HFF-Myc (cell line): ENCODE results near the gene C1QTNF8.

Source experiments
- DNase-seq: peaks from one replicate; pipeline ENCODE4 v3.0.0-alpha.2; 2011; ENCODE audit warnings: low read depth; ENCODE audit errors: extremely low read depth
- H3K4me3 ChIP-seq: replicated peaks from 2 replicates; pipeline ENCODE4 v1.5.1; 2011; ENCODE audit warnings: low read depth, mild to moderate bottlenecking, control low read depth, low read length
- TF ChIP-seq, protein P1 (sequence below): IDR thresholded peaks from 2 replicates; pipeline ENCODE4 v1.5.1; 2012; ENCODE audit warnings: mild to moderate bottlenecking, low read depth, low read length, control low read depth; ENCODE audit errors: missing control alignments

Gene C1QTNF8

DNA sequence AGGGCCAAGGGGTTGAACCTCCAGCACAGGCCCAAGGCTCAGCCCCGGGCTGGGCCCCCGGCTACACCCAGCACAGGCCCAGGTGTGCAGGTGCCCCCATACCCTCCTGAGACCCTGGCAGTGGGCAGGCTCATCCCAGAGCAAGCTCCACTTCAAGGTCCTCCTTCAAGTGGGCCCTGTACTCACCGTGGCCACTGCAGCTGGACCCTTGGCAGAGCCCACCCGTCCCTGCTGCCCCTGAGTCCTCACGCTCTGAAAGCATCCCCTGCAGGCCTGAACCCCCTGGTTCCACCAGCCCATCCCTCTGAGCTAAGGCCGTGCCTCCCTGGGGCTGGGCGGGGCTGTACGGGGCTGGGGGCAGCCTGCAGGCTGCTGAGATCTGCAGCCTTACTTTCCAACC is 45.7 kb upstream of the C1QTNF8 start:
- DNase-seq: no peak
- TF ChIP-seq, protein P1, sequence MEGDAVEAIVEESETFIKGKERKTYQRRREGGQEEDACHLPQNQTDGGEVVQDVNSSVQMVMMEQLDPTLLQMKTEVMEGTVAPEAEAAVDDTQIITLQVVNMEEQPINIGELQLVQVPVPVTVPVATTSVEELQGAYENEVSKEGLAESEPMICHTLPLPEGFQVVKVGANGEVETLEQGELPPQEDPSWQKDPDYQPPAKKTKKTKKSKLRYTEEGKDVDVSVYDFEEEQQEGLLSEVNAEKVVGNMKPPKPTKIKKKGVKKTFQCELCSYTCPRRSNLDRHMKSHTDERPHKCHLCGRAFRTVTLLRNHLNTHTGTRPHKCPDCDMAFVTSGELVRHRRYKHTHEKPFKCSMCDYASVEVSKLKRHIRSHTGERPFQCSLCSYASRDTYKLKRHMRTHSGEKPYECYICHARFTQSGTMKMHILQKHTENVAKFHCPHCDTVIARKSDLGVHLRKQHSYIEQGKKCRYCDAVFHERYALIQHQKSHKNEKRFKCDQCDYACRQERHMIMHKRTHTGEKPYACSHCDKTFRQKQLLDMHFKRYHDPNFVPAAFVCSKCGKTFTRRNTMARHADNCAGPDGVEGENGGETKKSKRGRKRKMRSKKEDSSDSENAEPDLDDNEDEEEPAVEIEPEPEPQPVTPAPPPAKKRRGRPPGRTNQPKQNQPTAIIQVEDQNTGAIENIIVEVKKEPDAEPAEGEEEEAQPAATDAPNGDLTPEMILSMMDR: no peak
- no peak overlapping the region for H3K4me3 ChIP-seq

DNA sequence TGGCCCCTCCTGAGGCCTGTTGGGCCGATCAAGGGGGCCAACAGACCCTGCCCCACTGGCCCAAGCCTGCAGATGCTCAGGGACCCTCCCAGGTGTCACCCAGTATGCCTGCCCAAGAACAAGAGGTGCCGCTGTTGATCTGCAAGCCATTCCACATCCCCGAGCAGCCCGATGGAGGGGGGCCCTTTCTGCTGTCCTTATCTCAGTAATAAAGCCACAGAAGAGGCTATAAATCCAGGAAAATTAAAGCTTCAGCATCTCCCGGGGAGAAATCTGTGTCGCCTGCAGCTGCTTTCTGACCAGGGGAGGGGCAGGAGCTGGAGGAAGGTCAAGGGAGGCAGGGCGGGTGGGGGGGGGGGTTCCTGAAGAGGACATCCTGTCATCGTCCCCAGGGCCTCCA is 45.1 kb upstream of the C1QTNF8 start:
- no peak for DNase-seq
- TF ChIP-seq, protein P1: no peak

DNA sequence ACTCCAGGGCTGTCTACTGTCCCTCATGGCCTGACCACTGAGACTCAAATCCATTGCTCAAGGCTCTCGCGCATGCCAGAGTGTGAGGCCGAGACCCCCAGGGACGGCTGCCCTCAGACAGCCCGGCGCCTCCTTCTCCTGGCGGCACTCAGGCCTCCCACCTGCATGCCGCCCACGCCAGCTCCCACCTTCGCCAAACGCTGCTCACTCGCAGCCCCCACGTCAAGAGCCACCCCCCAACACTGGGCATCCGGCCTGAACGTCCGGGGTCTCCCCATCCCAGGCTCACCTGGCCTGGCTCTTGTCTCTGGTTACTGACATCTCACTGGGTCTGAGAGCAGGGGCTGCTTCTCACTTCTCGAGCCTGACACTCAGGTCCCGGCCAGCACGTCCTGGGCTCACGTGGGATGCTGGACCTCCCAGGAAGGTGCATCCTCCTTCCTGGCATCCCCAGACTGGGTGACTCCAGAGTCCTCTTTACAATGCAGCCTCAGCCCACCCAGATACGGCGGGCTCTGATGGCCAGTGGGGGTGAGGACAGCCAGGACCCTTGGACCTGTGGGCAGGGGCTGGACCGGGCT is 44.6 kb upstream of the C1QTNF8 start:
- H3K4me3 ChIP-seq: no peak overlapping the region
- TF ChIP-seq, protein P1: no peak
- no peak for DNase-seq

More for the DNA sequence above, 45.1 kb upstream of the C1QTNF8 start:
- H3K4me3 ChIP-seq: no peak overlapping the region

DNA sequence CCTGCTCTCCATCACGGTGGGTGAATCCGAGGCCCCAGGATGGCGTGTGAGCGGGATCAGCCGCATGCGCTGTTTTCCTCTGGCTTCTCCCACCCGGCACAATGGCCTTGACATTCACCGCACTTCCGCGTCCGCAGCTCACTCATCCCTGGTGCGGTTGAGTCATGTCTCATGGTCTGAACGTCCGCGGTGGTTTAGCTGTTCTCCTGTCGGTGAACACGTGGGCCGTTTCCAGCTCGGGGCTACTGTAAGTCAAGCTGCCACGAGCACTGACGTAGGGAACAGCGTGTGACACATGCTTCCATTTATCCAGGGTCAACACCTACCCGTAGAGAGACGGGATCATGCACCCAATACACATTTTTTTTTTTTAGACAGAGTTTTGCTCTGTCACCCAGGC is 41.6 kb upstream of the C1QTNF8 start:
- TF ChIP-seq, protein P1: no peak
- no peak overlapping the region for H3K4me3 ChIP-seq
- DNase-seq: peak; percentile 15

DNA sequence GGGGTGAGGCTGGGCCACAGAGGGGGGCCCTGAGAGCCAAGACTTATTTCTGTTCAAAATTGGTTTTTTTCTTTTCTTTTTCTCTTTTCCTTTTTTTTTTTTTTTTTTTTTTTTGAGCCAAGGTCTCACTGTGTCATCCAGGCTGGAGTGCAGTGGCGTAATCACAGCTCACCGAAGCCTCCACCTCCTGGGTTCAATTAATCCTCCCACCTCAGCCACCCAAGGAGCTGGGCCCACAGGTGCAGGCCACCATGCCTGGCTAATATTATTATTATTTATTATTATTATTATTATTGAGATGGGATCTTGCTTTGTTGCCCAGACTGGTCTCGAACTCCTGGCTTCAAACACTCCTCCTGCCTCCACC is 39.4 kb upstream of the C1QTNF8 start:
- TF ChIP-seq, protein P1: no peak
- no peak overlapping the region for H3K4me3 ChIP-seq
- DNase-seq: no peak

DNA sequence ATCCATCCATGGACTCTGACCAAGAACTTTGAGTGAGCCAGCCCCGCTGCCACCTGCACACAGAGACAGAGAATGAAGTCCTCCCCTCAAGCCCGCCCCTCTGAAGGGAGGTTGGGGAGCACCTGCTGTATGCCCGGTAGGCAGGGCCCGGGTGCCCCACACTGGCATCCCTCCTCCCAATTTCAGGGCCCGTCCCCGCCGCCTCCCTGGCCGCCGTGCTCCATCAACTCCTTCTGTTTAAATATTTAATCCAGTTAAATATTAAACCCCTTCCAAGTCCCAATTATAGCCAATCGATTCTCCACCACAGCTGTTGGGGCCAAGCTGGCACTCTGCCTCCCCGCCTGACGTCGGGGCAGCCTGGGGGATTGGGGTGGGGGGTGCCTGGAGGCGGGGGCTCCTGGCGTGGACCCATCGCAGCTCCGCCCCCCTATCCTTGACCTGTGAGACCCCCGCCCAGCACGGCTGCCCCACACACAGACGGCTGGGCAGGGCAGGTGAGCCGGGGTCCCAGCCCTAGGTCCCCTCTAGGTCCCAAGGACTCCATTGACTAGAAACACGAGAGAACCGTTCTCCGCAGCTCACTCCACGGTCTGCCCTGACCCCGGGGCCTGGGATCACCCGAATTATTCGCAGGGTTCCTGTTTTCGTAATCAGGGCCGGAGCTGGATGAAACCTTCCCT is 38.9 kb upstream of the C1QTNF8 start:
- no peak for DNase-seq
- TF ChIP-seq, protein P1: no peak
- no peak overlapping the region for H3K4me3 ChIP-seq
